ENCODE data around the gene DDX23. TPM values are rescaled to one million over a fixed set of nuclear protein-coding genes. Genes with fewer than 3 reads are reported as not detected.
"Not testable (repeated sequence)": the region's sequence is repeated elsewhere in the genome, so short reads cannot be mapped to it uniquely, and the experiment has no call there.

Gene DDX23
- total RNA-seq, 1 donor: 64.3 TPM

DNA sequence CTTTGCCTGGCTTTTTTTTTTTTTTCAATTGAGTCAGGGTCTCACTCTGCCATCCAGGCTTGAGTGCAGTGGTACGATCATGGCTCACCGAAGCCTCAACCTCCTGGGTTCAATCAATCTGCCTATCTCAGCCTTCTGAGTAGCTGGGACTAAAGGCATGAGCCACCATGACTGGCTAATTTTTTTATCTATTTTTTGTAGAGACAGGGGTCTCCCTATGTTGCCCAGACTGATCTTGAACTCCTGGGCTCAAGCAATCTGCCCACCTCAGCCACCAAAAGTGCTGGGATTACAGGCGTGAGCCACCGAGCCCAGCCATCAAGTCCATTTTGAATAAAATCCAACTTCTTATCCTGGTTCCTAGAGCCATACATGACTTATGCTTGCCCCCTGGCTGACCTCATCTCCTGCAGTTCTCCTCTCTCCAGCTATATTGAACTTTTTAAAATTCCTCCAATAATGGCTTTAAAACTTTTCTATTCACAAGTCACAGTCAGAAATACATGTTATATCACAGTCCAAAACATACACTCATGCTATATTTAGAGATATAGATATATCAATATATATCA, 24.1 kb upstream of the DDX23 start:
- TF ChIP-seq, protein P1, sequence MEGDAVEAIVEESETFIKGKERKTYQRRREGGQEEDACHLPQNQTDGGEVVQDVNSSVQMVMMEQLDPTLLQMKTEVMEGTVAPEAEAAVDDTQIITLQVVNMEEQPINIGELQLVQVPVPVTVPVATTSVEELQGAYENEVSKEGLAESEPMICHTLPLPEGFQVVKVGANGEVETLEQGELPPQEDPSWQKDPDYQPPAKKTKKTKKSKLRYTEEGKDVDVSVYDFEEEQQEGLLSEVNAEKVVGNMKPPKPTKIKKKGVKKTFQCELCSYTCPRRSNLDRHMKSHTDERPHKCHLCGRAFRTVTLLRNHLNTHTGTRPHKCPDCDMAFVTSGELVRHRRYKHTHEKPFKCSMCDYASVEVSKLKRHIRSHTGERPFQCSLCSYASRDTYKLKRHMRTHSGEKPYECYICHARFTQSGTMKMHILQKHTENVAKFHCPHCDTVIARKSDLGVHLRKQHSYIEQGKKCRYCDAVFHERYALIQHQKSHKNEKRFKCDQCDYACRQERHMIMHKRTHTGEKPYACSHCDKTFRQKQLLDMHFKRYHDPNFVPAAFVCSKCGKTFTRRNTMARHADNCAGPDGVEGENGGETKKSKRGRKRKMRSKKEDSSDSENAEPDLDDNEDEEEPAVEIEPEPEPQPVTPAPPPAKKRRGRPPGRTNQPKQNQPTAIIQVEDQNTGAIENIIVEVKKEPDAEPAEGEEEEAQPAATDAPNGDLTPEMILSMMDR (IDR thresholded peaks at IDR 0.05; ENCODE audit: insufficient read depth, low read depth, low read length): no peak
- no peak for DNase-seq (ENCODE audit: low read depth)
- H3K4me3 ChIP-seq (ENCODE audit: low read depth, low read length): no peak overlapping the region

DNA sequence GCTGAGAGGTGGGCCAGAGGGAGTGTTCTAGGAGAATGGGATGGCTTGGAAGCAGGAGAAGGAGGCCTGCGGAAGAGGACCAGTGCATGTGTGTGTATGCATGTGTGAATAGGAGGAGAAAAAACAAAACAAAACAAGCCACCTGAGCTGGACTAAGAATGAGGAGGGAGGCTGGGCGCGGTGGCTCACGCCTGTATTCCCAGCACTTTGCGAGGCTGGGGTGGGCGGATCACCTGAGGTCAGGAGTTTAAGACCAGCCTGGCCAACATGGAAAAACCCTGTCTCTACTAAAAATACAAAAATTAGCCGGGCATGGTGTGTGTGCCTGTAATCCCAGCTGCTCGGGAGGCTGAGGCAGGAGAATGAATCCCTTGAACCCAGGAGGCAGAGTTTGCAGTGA, 21.6 kb upstream of the DDX23 start:
- not testable (repeated sequence) for DNase-seq (ENCODE audit: low read depth); H3K4me3 ChIP-seq (ENCODE audit: low read depth, low read length)

DNA sequence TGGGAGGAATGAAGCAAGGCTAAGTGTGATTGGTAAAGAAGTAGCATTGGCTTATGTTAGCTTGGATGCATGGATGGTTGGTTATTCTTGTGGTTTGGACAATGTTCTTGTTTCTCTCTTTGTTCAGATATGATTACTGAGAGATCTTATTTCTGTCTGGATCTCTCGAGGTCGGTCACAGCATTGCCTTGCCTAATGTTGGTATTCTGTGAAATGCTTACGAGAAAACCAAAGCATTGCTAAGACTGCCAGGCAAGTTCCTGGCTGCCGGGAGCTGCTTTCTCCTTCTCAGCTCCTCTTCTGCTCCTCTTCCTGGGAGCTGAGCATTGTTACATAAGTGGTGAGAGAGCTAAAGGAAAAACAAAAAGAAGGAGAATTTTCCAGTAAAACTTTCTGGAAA, 21.1 kb upstream of the DDX23 start:
- no peak for DNase-seq (ENCODE audit: low read depth)
- no peak overlapping the region for H3K4me3 ChIP-seq (ENCODE audit: low read depth, low read length)
- TF ChIP-seq, protein P1 (IDR thresholded peaks at IDR 0.05; ENCODE audit: insufficient read depth, low read depth, low read length): no peak

DNA sequence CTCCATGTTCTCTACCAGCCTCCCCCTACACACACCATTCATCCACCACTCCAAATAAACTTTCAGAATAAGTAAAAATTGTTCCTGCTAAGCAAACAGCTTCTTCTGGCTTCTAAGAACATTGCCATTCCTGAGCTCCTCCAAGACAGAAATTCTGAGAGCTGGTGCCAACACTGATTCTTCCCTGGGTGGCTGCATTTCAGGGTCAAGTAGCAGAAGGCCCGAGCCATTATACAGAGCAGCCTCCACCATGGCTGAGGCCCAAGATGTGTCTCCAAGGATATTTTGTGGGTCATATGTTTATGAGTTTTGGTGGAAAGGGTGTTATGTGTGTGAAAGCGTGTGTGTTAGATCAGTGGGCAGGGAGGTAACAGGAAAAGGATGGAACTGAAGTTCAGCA, 17.2 kb upstream of the DDX23 start:
- TF ChIP-seq, protein P1 (IDR thresholded peaks at IDR 0.05; ENCODE audit: insufficient read depth, low read depth, low read length): no peak
- no peak overlapping the region for H3K4me3 ChIP-seq (ENCODE audit: low read depth, low read length)
- no peak for DNase-seq (ENCODE audit: low read depth)

DNA sequence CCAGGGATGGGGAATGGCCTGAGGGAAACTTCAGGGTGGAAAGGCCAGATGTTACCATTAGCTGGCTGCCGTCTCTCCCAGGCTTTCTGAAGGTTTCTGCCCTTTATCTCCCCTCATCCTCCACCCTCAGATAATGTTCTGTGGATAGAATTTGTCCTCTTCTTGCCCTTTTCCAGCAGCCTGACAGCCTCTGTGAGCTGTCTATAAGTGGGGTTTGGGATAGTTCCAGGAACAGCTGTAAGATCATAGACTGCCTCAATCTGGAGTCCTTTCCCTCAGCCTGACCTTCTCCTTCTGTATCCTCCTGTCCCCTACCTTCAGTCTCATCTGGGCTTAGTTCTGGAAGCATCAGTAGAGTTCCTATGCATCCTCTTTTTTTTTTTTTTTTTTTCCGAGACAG, 16.5 kb upstream of the DDX23 start:
- DNase-seq (ENCODE audit: low read depth): no peak
- TF ChIP-seq, protein P1 (IDR thresholded peaks at IDR 0.05; ENCODE audit: insufficient read depth, low read depth, low read length): no peak
- H3K4me3 ChIP-seq (ENCODE audit: low read depth, low read length): no peak overlapping the region

DNA sequence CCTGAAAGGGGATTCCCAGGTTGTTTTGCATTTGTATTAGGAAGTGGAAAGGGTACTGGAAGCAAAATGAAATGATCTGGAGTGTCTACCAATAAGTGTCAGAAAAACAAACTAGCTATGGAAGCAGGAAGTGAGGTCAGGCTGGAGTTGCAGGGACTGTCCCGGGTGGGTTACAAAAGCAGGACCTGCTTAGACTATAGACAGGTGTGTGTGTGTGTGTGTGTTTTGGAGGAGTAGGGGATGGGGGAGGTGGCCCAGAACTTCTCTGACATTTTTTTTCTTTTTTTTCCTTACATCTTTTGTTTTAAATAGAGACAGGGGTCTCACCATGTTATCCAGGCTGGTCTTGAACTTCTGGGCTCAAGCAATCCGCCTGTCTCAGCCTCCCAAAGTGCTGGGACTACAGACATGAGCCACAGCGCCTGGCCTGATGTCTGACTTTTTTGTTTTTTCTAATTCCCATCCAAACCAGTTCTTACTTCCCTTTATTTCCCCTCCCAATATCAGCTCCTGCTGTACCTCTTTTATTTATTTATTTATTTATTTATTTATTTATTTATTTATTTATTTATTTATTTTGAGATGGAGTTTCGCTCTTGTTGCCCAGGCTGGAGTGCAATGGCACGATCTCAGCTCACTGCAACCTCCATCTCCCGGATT, 14.2 kb upstream of the DDX23 start:
- peak overlapping the region; percentile 69 for H3K4me3 ChIP-seq (ENCODE audit: low read depth, low read length)
- DNase-seq (ENCODE audit: low read depth): no peak
- TF ChIP-seq, protein P1 (IDR thresholded peaks at IDR 0.05; ENCODE audit: insufficient read depth, low read depth, low read length): no peak

DNA sequence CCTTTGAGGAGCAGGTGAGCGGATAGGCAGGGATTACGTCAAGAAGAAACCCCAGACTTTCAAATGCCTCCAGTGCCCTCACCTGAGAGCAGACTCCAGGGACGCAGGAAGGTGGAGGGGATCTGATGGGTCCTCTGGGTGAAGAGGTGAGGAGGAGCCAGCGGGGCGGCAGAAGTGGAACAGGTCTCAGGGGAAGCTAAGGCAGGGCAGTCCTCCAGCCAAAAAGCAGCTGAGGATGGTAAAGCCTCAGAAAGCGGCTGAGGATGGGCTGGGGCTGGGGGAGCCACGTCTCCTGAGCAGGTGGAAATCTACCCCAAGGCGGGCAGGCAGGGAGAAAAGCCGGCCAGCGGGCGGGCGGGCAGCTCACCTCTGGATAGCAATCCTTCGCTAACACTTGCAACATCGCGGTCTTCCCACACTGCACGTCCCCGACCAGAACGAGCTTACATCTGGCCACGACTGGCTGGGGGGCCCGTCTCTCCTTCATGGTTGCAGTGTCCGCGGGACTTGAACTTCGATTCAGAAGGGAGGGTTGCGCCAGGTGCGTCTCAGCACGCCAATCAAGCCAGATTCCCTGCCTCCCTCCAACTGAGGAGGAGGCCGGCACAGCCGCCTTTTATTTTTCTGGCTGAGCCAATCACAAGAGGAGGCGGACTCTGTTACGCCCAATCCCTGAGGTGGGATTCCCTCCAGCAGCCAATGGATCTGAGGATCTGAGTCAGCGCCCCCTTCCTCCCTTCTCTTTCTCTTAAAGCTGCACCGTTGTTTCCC, 13.5 kb upstream of the DDX23 start, which contains the start of gene RND1:
Gene RND1, minus strand, starts transcription at position 590 of the 771 bp plus-strand sequence. Its CDS starts 103 bp downstream, at position 487.
- DNase-seq (ENCODE audit: low read depth): peak; percentile 88
- H3K4me3 ChIP-seq (ENCODE audit: low read depth, low read length): peak within 1 kb of the TSS; percentile 69
- TF ChIP-seq, protein P1 (IDR thresholded peaks at IDR 0.05; ENCODE audit: insufficient read depth, low read depth, low read length): no peak

Data from fibroblast of villous mesenchyme (primary cell).